Stimulated activated CD8-positive, alpha-beta memory T cell treated with anti-CD3 and anti-CD28 coated beads, Interleukin-7, amount 100 ng/mL, for 48 hours (primary cell): ENCODE results near the gene PSMC3.

ENCODE experiments used
- DNase-seq, 2 donors: peaks; one replicate each; pipeline ENCODE4 v3.0.0-alpha.2; 2020; ENCODE audit warnings: low read depth in 1 of 2; ENCODE audit errors: extremely low read depth in 1 of 2

PSMC3 gene

DNA sequence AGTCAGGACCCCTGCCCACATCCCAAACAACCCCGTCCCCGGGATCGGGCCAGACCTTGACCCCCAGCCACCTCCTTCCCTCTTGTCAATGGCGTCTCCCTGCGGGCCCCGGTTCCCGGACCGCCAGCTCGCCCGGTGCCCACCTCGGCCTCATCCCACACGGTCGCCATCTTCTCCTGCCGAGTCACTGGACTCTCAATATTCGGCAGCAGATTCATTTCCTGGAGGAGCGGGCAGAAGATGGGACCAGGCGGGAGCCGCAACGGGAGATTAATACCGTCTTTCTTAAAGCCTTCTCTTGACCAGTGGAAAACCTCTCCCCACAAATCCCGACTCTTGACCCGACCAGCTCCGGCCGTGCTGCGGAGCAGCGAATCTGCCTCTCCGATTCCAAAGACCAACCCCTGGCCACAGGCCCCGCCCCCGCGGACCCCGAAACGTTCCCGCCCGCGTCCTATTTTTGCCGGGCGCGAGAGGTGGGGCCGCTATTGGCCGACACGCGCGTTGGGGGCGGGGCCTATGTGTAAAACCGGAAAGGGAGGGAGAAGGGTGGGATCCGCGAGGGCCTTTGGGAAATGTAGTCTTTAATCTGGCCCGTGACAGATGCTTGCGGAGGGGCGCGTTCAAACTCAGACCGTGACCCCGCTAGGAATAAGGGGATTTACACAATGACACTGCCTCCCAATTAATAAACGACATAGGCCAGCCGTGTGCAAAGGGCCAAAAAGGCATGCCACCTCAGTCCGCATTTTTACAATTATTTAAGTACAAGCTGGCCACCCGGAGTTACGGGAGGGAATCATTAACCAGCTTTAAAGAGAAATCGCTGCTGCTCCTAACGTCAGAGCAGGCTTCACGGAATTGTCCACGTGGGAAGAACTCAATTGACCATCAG lies at the start of gene PSMC3:
PSMC3 (minus strand) TSS at position 378 of the 895 bp plus-strand sequence; CDS start at position 218, 160 bp downstream.
- DNase-seq, result peak; percentile 97 to 99

DNA sequence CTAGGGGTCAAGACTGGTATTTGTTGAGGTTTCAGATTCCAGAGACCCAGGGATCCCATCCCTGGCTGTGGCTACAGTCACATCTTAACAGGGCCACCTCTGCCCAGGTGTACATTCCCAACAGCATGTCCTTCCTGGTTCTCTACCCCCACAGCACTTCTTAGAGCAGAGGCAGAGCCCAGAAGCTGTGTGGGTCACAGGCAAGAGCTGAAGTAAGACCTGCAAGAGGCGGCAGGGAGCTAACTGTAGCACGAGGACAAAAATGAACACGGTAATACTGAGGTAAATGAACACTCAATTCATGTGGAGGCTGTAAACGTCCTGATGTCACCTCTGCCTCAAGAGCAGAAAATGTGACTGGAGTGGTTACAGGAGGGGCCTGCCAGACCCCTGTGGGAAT lies 44.4 kb upstream of the PSMC3 start:
- DNase-seq, result no peak

DNA sequence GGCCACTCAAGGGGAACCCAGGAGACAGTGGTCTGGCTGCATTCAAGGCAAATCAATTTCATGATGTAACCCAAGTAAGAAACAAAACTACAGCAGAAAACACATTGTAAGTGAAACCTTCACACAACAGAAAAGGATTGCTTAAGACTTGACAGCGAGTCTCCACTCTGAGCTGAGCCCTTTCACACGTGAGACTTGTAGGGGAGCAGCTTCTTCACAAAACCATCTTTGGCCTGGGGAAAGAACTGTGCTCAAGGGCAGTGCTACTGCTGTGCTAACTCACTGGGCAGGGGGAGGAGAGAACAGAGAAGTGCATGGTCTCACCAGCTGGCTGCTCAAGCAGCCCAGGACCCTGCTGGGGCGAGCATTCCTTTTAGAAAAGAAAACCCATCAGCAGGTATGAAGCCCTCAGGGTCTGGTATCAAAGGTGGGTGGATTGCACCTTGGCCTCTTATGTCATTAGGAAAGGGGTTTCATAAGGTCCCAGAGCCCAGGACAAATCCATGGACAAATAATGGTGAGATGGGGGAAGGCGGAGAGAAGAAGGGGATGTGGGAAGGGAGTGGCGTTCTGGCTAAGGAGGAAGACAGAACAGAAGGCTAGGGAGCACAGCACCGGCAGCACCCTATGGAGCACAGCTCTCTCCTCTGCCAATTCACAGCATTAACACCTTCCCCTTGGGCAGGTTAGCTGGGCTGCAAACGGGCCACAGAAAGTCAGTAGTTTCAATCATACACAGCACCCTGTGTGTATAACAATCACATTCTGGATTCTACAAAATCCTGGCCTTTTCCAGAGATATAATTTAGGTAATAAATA lies 43.3 kb upstream of the PSMC3 start:
- no peak for DNase-seq

DNA sequence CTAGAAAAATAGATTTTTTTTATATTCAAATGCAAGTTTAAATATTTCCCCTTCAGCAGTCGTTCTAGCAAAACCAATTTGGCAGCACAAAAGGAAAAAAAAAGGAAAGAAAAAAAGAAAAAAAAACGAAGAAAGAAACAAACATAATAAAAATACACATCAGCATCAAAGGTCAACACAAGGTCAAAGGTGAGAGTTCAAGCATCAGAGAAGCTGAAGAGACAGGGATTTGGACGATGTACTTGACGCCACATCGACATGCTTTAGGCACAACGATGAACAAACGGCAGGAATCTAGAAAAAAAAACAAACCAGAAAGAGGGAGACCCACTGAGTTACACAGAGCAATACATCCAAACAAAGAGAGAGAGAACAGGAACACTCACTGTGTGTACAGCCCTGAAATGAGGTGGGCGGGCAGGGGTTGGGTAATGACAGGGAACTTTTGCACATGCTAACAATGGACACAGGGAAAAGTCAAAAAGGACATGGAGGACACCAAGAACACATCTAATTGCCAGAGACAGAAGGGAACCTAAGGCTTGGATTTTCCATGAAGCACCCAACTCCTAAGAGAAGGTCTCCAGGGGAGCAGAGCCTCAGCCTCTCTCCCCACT lies 42.5 kb upstream of the PSMC3 start:
- no peak for DNase-seq

DNA sequence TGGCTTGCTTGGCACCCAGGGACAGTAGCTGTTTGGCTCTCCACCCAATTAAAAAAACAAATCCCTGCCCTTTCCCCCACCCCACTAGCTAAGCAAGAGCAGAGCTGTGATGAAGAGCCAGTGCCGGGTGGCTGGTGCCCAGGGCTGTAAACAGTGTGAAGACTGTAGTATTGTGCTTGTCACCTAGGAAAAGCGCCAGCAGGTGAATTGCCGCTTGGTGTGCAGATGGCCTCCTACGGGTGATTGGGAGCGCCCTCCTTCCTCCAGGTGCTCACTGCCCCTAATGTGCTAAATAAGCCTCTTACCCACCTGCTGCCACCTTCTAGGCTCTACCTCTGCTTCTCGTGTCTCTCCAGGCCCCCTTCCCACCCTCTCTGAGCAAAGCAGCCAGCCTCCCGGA lies 41.1 kb upstream of the PSMC3 start:
- DNase-seq, result no peak

DNA sequence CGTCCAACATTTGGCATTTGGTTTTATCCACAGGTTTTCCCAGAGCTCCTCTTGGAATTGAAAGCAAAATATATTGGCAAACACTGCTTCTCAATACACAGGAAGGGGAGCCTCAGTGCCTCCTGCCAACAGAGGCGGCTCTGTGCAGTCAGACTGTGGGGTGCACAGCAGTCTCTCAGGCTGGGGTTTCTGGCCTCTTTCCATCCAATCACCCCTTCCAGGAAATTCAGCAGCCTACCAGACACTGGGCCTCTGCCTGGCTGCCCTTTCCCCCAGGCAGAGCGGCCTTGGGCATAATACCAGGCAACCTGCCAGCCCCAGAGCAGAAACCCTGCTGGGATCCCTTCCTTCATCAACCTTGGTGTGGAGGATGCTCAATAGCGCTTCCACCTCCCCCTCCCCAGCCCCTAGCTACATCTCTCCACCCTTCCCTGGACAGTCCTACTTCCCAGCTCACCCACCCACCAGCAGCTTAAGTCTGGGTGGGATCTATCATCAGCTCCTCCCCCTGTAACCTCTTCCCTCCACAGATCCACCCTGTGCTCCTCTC lies 40.5 kb upstream of the PSMC3 start:
- no peak for DNase-seq

DNA sequence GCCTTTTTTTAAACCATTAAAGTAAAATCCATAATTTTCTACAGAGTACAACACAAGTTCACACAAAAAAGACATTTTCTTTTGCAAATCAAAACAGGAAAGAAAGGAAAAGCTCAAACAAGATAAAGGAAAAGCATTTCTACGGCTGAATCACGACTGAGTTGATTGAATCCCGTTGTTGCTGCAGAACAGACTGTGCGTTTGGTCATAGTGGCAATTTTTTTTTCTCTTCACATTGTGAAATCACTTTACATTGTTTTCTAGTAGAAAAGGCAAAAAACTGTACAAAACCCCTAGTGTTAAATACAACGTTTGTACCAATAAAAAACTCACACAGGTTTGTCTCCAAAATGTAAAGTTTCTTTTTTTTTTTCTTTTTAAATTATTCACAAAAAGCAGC lies 40.0 kb upstream of the PSMC3 start:
- DNase-seq, result no peak

DNA sequence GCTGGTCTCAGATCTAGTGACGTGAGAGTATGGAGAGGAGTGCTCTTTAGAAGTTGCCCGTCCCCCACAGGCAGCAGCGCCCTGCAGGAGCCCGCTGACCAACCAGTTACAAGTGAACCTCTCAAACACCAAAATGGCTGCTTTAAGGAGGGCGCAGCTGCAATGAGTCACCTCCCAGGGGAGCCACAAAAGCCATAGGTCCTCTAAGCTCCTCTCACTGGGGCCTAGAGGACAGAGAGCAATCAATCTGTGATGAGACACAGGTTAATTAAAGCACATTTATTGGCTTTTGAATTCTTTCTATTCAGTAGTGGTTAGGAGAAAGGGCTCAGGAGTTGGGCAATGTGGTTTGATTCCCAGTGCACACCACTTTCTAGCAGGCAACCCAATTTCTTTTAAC lies 38.2 kb upstream of the PSMC3 start:
- DNase-seq, result no peak

DNA sequence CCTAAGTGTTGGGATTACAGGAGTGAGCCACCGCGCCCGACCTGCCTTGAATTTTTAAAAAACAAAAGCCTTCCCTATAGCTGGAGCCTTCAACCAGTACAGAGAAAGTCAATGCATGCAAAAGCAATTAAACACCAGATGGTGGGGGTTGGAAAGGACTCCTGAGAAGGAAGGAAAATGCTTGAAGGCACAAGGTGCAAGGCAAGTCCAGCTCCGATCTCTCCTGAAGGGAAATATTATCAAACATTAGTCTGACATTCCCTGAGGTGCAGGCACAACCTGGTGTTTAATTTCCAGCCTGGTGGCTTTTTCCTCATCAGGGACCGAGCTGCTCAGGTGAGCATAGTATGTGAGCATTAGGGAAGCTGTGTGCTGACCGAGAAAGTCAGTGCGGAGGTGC lies 35.6 kb upstream of the PSMC3 start:
- no peak for DNase-seq

DNA sequence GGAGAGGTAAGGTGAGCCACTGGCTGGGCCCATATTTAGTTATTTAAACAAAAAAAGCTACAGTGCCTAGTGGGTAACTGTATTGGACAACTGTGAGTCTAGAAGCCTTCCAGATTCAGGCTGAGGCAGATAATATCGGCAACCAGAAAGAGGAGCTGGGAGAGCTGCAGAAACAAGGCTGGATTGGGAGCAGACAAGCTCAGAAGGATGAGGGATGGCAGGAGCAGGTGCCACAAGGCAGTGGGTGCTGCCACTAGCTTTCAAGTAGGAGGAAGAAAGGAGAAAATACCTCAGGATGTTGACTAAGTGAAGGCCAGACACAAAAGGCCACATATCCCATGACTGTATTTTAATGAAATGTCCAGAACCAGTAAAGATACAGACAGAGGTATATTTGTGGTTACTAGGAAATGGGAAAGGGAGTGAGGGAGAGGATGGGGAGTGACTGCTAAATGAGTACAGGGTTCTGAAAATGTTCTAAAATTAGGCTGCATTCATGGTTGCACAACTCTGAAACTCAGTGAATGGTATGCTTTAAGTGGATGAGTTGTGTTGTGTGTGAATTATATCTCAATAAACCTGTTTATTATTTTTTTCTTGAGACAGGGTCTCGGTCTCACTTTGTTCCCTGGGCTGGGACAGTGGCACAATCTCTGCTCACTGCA lies 34.5 kb upstream of the PSMC3 start:
- DNase-seq, result no peak

DNA sequence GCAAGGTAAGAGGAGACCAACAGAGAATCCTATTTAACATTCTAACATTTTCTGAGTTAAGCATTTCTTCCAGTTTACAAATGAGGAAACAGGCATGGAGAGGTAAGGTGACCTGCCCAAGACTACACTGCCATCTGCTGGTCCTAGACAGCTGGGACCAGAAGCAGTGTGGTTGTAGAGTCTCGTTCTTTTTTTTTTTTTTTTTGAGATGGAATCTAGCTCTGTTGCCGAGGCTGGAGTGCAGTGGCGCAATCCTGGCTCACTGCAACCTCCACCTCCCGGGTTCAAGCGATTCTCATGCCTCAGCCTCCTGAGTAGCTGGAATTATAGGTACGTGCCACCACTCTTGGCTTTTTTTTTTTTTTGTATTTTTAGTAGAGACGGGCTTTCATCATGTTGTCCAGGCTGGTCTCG lies 28.0 kb upstream of the PSMC3 start:
- DNase-seq, result peak; percentile 23 to 33

DNA sequence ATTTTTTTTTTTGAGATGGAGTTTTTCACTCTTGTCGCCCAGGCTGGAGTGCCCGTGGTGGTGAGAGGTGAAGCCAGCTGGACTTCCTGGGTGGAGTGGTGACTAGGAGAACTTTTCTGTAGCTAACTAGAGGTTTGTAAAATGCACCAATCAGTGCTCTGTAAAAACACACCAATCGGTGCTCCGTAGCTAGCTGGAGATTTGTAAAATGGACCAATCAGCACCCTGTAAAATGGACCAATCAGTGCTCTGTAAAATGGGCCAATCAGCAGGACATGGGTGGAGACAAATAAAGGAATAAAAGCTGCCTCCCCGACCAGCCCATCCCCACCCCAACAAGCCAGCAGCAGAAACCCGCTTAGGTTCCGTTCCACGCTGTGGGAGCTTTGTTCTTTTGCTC lies 27.1 kb upstream of the PSMC3 start:
- DNase-seq, result no peak

DNA sequence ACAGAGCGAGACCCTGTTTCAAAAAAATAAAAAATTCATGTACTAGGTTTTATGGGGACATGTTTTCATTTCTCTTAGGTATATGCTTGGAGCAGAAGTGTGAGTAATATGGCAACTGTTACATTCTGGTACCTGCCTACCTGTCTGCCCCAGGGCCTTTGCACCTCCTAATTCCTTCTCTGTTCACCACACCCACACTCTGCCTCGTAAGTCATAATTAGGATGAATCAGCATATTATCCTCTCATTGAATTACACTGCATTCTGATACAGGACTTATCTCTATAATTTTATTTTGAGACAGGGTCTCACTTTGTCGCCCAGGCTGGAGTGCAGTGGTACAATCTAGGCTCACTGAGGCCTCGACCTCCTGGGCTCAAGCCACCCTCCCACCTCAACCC lies 25.8 kb upstream of the PSMC3 start:
- no peak for DNase-seq

DNA sequence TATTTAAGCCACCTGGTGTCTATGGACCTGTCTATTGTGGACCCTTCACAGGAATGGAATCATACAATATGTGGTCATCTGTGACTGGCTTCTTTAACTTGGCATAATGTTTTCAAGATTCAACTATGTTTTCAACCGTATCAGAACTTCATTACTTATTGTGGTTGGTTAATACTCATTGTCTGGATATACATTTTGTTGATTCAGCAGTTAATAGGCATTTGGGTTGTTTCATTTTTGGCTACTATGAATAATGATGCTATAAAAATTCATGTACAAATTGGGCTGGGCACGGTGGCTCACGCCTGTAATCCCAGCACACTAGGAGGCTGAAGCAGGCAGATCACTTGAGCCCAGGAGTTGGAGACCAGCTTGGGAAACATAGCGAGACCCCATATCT lies 25.2 kb upstream of the PSMC3 start:
- no peak for DNase-seq

DNA sequence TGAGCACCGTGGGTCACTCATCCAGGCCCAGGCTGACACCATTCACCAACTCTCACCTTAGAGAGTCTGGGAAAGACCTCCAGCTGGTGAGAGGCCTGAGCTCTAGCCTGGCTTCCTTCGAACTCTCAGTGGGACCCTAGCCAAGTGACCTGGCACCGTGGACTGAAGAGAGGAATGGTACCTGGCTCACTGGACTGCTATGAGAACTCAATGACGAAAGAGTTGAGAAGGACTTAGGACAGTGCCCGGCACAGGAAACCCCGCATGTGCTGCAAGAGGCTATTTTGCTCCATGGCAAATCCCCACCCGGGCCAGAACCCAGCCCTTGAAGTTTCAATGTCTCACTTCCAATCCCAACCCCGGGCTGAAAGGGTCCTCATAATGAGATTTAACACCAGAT lies 23.3 kb upstream of the PSMC3 start:
- no peak for DNase-seq

DNA sequence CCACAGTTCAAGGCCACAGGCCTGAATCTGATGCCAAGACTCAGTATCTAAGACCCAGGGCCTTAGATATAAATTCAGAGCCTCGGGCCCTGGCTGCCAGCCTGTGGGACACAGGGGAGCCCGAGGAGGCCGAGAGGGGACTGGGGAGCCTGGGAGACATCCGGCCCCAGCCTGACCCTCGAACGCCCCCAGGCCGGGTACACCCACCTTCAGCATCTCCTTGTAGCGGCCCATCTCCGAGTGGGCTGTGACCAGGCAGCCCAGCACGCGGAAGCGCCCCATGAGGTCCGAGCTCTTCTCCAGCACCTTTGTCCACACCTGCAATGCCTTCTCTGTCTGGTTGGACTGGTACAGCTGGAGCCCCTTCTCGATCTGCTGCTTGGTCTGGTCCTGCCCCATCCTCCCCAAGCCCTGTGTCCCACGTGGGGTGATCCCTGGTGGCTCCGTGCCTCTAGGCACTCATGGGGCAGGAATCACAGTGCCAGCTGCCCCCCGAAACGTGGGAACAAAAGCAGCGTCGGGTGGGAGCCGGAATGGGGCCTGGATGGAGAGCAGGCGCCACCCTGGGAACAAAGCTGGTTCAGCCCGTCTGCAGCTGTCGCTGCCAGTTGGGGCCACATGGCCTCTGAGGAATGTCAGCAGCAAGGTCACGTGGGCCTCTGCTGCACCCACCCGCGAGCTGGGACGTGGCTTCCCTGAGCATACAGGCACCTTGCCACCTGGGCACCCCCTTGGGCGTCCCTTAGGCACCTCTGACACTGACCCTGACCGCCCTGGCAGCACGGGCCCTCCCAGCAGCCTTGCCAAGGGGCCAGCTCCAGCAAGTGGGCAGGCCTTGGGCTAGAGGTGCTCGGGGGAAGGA lies 22.6 kb upstream of the PSMC3 start, which contains the start of gene RAPSN:
RAPSN (minus strand) TSS at position 571 of the 862 bp plus-strand sequence; CDS start at position 399, 172 bp downstream.
- DNase-seq, result no peak

DNA sequence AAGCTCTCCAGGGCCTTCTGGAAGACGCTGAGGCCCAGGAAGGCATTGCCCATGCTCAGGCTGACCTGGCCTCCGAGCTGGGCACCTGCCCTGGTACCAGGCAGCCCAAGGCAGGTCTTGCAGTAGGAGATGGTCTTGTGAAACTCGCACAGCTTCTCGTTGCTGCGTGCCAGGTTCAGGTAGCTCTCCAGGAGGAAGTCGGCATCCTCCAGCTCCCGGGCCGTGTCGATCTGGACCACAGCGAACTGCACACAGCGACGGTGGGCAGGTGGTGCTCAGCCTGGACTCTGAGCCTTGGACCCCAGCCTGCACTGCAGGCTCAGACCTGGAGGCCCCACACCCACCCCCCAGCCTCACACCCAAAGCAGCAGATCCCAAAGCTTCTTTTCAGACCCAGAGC lies 21.7 kb upstream of the PSMC3 start:
- no peak for DNase-seq

DNA sequence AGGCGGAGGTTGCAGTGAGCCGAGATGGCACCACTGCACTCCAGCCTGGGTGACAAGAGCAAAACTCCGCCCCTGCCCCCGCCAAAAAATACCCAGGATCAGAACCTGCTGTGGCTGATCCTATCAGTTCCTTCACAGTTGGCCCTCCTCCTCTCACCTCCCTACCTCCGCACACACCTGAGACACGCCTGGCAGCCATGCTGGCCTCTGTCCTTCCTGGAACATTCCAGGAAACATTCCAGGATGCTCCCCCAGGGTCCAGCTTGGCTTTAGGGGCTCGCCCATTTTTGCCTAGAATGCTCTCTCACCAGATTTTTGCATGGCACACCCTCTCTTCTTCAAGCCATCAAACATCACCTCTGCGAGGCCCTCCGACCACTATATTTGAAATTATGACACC lies 20.6 kb upstream of the PSMC3 start:
- no peak for DNase-seq

DNA sequence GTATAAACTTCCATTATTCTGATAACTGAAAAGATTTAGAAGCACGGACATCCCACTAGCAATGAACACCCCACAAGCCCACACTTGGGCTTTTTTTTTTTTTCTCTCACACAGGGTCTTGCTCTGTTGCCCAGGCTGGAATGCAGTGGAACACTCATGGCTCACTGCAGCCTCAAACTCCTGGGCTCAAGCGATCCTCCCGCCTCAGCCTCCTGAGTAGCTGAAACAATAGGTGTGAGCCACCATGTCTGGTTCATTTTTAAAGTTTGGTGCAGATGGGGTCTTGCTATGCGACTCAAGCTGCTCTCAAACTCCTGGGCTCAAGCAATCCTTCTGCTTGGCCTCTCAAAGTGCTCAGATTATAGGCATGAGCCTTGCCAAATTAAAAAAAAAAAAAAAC lies 19.6 kb upstream of the PSMC3 start:
- DNase-seq, result no peak

DNA sequence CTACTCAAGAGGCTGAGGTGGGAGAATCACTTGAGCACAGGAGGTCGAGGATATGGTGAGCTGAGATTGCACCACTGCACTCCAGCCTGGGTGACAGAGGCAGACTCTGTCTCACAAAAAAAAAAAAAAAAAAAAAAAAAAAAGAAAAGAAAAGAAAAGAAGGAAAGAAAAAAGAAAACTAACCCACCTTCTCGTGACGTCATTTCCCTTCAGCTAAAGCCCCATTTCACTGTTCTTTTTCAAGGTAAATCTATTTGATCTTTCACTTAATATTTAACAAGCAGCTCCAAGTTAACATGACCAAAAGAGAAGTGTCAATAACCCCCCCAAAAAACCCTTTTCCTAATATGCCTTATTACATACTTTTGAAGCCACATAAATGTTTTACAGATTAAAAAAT lies 17.6 kb upstream of the PSMC3 start:
- no peak for DNase-seq
